DOHH2 (cell line): ENCODE results near the gene PATJ.

ENCODE experiments used
- EZH2phosphoT487 ChIP-seq: fragments of 200-600 bp; sonication (generic); IDR thresholded peaks from 2 replicates; pipeline ENCODE4 v1.6.1; 2017; ENCODE audit warnings: borderline replicate concordance, mild to moderate bottlenecking, antibody characterized with exemption, low read length, moderate library complexity, mixed read lengths
- TF ChIP-seq, protein P1 (sequence below): fragments of 200-600 bp; sonication (generic); IDR thresholded peaks from one replicate; pipeline ENCODE4 v1.5.1; 2014; ENCODE audit warnings: antibody characterized with exemption, mild to moderate bottlenecking, low read depth, low read length; ENCODE audit not compliant: poor library complexity, severe bottlenecking

- TF ChIP-seq, protein P1, sequence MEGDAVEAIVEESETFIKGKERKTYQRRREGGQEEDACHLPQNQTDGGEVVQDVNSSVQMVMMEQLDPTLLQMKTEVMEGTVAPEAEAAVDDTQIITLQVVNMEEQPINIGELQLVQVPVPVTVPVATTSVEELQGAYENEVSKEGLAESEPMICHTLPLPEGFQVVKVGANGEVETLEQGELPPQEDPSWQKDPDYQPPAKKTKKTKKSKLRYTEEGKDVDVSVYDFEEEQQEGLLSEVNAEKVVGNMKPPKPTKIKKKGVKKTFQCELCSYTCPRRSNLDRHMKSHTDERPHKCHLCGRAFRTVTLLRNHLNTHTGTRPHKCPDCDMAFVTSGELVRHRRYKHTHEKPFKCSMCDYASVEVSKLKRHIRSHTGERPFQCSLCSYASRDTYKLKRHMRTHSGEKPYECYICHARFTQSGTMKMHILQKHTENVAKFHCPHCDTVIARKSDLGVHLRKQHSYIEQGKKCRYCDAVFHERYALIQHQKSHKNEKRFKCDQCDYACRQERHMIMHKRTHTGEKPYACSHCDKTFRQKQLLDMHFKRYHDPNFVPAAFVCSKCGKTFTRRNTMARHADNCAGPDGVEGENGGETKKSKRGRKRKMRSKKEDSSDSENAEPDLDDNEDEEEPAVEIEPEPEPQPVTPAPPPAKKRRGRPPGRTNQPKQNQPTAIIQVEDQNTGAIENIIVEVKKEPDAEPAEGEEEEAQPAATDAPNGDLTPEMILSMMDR = no peak
- no peak for TF ChIP-seq EZH2phosphoT487
These were observed 334.0 kb downstream of the PATJ start for GRCh38 chr1:62076286-62076685.
